GM21576 (cell line): ENCODE results near the gene NUP85.
"Not testable (repeated sequence)": the region's sequence is repeated elsewhere in the genome, so short reads cannot be mapped to it uniquely, and the experiment has no call there.

Experiments used
- ATAC-seq: cut with Tn5 transposase; IDR thresholded peaks from one replicate; pipeline ENCODE4 v1.9.1; 2021; ENCODE audit warnings: mild to moderate bottlenecking, moderate library complexity; ENCODE audit not compliant: unreplicated experiment

The NUP85 gene

GRCh38 chr17:75240394-75241142 lies 35.1 kb downstream of the NUP85 start:
- no peak for ATAC-seq

GRCh38 chr17:75241143-75241430 lies 35.6 kb downstream of the NUP85 start:
- no peak for ATAC-seq

- ATAC-seq = no peak
Observed at GRCh38 chr17:75241502-75241901, 36.0 kb downstream of the NUP85 start.

- ATAC-seq = no peak
Observed at GRCh38 chr17:75241996-75242460, 36.5 kb downstream of the NUP85 start.

GRCh38 chr17:75242461-75243042 lies 37.1 kb downstream of the NUP85 start:
- no peak for ATAC-seq

GRCh38 chr17:75244133-75244866 lies 38.8 kb downstream of the NUP85 start:
- ATAC-seq = no peak

- ATAC-seq = no peak
Observed at GRCh38 chr17:75245011-75245410, 39.5 kb downstream of the NUP85 start.

GRCh38 chr17:75246404-75246803 lies 40.9 kb downstream of the NUP85 start:
- ATAC-seq = no peak

- ATAC-seq = no peak
Observed at GRCh38 chr17:75249564-75249963, 44.1 kb downstream of the NUP85 start.

- peak; percentile 59 for ATAC-seq
Observed at GRCh38 chr17:75250009-75250471, 44.6 kb downstream of the NUP85 start.

- ATAC-seq = no peak
Observed at GRCh38 chr17:75252039-75252816, 46.7 kb downstream of the NUP85 start.

GRCh38 chr17:75255954-75256698 lies 50.6 kb downstream of the NUP85 start:
- ATAC-seq = not testable (repeated sequence)

GRCh38 chr17:75257228-75257627 lies 51.7 kb downstream of the NUP85 start:
- not testable (repeated sequence) for ATAC-seq

- peak; percentile 22 for ATAC-seq
Observed at GRCh38 chr17:75260641-75261335, 55.3 kb downstream of the NUP85 start.

- peak; percentile 77 for ATAC-seq
Observed at GRCh38 chr17:75261336-75262111, 56.0 kb downstream of the NUP85 start, which contains the start of the genes GGA3 and MRPS7. TSS of gene GGA3 (minus strand) at chr17:75261606. CDS start at chr17:75261587, 19 bp downstream. TSS of gene MRPS7 (plus strand) at chr17:75261879. CDS start at chr17:75261901, 22 bp downstream.

- ATAC-seq = no peak
Observed at GRCh38 chr17:75262112-75262606, 56.7 kb downstream of the NUP85 start.

- ATAC-seq = no peak
Observed at GRCh38 chr17:75263055-75263454, 57.6 kb downstream of the NUP85 start.

GRCh38 chr17:75265614-75266315 lies 60.3 kb downstream of the NUP85 start:
- no peak for ATAC-seq
